Germinal center (tissue), 1 donor: ENCODE results near the gene LATS2.

Experiments used
- DNase-seq: peaks from one replicate; pipeline ENCODE4 v3.0.0; 2012; ENCODE audit warnings: mixed read lengths, low spot score

The LATS2 gene

DNA sequence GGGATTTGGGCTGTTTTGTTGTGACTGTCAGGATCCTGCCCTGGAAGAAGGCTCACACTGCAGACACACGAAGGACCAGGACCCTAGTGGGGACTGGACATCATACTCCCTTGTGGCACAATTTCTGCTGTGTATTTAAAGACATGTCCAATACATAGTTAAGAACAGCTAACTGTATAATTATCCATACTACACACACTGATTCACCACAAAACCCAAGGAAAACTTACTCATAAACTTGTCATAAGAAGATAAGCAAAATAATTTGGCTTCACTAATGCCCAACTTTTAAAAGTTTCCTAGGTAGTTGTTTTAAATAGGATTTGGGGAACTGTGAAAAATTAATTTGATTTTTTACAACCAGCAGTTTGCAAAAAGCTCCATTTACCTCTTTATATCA, 46.1 kb downstream of the LATS2 start:
- DNase-seq, result no peak

DNA sequence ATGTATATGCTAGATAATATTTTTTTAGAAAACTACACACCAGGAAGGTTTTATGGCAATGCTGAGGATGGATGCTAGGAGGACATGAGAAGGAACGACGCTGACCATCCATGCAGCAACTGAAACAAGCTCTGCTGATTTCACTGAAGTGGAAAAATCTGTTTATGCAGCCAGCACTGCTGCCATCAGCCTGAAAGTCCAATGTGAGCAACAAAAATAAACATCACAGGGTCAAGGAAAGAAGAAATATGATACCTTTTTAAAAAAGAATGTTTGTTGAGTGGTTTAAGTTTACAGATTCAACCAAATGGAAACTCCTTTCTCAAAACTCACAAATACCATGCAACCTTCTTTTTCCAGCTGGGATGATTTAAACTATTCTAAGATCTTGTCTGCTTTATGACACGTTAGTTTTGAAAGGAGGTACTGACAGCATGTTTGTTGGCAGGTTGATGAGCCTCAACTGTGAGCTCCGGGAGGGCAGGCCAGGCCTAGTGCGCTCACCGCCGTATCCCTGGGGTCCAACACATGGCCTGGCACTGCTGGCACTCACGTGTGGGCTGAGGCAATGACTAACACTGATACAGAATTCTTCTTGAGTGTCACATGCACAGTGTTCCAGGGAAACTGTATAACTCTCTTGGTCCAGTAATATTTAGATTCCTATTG, 46.8 kb downstream of the LATS2 start:
- DNase-seq, result no peak

DNA sequence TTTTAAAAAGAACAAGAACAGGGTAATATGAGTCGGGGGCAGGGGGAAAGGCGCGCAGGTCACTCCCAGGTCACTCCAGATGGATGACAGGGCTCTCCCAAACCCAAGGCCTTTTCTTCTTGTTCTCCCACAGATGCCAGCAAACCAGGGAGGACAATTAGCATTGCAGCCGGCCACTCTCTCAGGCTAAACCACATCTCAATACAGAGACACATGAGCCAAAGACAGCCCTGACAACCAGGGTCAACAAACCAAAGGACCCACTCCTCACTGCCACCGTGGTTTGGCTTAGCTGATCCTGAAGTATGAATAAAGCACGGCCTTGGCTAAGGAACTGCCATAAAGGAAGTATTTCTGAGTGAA, 47.3 kb downstream of the LATS2 start:
- DNase-seq, result no peak

DNA sequence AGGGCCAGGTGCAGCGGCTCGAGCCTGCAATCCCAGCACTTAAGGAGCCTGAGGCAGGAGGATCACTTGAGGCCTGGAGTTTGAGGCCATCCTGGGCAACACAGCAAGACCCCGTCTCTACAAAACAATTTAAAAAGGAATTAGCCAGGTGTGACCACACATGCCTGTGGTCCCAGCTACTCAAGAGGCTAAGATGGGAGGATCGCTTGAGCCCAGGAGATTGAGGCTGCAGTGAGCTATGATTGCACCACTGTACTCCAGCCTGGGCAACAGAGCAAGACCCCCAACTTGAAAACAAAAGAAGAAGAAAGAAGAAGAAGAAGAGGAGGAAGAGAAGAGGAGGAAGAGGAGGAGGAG, 47.7 kb downstream of the LATS2 start:
- no peak for DNase-seq

DNA sequence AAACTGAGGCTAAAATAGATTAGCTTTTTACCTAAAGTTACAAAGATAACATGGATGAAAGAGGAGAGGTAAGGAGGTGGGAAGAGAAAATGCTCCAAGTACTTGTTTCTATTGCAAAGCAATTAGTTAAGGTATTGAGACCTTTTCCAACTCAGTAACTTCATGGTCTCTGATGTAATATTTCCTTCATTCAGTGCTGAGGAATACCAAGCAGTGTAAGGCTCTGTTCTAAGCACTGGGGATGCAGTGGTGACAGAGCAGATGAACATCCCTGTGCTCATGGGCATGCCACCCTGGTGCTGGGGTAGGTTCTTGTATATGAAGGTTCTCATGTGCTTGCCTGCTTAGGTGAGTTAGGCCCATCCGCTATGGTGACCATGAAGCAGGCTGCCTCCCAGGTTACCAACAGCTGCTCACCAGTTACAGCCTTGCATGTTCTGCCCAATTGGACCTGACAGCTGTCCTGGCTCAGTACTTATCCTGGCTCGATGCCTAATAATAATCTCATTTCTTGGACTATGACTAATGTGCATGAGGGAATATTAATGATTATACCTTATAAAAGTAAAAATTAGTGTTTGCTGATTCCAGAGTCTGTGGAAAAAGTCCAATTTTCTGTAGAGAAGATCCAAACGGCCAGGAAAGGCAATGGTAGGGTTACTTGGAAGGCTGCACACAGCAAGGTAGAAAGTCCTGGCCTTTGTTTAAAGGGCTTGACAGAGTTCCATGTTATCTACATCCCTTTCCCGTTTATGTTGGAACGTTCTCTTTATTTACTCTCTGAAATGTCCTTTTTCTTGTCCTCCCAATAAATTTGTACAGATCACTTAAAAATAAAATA, 48.3 kb downstream of the LATS2 start:
- DNase-seq, result no peak

DNA sequence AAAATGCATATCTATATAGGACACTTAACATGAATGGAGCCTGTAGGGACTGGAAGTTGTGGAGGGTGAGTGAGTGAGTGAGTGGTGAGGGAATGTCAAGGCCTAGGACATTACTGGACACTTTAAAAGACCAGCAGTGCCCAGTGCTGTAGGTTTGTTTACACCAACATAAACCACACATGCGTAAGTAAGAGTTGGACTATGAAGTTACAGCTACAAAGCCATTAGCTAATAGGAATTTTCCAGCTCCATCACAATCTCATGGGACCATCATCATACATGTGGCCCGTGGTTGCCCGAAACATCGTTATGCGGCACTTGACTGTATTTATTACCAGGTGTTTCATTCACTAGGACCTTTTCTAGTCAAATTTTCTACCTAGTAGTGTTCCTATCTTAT, 49.2 kb downstream of the LATS2 start:
- DNase-seq, result no peak

DNA sequence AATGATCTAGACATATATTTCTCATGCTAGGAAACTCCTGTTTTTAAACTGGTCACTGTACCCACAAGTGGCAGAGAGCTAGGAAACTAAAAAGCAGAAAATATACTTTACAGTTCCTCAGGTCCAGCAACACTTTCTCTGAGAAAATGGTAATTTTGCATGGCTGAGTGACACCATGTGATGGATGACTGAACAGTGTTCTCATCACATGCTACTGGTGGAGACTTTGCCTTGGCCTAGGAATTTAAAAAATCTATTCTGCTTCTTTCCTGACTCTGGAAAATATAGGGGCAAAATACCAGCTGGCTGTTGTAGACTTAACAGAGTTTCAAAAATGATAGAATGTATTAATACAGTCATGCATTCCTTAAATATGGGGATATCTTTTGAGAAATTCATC, 50.0 kb downstream of the LATS2 start:
- no peak for DNase-seq

DNA sequence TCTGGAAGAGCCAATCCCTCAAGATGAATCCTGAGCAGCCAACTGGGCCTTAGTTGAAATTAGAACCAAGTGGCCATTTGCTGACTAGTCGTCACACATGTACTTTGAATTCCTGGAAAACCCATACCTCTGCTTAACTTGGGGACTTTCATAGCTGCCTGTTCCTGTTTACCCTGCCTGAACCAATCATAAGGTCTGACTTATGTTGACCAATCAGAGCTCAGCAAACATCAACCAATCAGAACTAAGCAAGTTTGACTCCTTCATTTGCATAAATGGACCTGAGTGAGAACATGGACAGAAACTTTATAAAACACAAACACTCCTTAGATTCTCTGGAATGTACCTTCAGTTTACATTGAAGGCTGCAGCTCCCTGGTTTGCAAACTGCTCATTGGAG, 50.8 kb downstream of the LATS2 start:
- no peak for DNase-seq

DNA sequence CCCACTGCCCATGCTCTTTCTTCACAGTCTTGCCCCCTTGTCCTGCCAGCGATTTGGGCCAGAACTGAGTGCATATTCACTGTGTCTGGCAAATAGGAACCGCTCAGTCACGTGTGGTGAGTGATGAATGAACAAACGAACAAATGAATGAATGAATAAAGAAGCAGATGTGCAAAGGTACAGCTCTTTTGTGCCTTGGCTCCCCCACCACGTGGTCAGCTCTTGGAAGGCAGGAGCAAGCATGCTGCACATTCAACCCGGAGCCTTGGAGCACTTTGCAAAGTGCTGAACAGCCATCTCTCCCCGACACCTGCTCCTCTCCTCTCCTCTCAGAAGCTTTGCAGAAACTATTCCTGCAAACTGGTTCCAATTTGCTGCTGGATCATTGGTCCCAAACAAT, 52.4 kb downstream of the LATS2 start:
- DNase-seq, result no peak

DNA sequence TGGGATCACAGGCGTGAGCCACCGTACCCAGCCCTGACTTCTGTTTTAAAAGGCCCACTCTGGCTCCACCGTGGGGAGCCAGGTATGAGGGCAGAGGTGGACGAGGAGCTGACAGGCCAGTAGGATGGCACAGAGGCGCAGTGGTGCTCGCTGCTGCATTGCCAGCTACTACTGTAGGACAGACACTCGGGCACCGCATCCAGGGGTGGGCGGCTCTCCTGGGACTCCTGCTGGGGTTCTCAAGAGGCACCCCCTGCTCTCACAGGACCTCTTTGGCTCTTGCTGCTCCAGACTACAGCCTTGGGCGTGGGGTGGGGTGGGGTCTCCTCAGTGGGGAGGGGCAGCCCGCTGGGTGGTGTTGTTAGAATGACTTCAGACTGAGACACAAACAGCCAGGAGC, 53.4 kb downstream of the LATS2 start:
- no peak for DNase-seq

DNA sequence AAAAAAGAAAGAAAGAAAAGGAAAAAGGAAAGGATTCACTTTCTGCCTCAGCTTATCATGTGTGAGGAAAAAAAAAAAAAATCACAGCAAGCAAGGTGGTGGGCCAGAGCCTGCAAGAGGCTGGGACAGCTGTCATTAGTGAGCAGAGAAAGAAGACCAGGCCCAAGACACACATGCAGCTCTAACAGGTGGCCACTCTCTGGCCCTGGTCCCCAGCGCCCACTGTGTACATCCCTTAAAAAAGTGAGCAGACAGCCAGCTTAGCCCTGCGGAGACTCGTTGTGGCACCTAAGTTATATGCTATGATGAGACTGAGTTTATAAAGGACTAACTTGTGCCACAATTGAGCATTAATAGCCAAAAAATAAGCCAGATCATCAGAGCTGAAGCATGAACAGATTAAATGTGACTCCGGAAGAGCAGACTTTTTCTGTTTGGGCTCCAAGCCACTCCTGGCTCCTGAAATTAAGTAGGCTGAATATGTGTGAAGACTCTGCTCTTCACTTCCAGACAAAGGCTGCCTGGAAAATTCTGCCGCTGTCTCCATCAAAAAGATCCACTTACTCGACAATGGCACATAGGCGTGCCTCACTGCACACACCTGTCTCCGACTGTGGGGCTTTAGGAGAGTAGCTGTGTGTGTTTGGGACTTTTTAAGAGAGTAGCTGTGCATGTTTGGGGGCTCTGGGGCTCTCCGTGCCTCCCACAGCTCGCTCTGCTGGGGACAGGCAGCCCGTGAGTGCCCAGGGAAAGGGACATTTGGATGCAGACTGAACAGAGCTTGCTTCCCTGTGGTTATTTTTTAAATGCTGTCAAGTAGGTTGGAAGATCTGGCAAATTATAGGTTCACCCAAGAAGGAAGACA, 55.0 kb downstream of the LATS2 start:
- DNase-seq, result no peak

DNA sequence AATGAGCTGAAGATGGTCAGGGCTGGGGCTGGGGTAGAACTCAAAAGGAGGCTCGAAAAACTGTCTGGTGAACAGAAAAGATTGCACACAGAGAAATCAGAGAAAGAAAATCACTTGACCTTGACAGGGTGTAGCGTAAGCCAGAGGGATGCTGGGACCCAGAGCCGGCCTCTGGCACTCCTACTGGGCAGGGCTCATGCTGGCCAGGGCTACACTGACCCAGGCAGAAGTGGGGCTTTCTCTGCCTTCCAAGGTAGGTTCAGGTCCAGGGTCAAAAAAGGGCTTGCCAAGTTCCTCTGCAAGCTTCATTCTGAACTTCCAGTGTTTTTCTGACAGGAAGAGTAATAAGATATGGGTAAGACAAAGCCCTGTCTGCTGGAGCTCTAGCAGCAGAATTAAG, 56.2 kb downstream of the LATS2 start:
- no peak for DNase-seq

DNA sequence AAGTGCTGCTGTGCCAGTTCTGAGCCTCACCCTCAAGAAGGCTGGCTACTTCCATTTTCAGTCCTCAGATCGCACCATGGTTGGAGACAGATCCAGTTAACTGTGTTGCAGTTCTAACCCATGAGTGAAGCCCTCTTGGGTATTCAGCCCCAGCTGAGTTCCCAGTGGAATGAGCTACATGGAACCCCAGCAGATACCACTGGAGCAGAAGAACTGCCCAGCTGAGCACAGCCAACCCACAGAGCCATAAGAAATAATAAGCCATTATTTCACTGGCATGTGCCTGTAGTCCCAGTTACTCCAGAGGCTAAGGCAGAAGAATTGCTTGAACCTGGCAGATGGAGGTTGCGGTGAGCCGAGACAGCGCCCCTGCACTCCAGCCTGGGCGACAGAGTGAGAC, 59.9 kb downstream of the LATS2 start:
- DNase-seq, result no peak

DNA sequence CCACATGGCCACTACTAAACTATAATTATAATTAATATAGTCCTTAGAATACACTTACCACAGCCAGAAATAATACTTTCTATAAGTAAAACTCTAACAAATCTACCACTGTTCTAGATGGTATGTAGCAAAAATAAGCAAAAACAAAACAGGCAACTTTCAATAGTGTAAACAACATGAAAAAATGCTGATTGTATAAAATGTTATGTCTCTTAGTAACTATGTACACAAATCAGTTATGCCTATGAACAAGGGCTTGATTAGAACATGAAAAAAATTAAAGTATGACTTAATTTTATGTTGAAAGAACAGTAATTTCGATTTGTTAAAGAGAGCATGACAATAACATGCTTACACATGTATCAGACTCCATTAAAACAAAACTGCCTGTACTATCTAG, 60.7 kb downstream of the LATS2 start:
- DNase-seq, result no peak

DNA sequence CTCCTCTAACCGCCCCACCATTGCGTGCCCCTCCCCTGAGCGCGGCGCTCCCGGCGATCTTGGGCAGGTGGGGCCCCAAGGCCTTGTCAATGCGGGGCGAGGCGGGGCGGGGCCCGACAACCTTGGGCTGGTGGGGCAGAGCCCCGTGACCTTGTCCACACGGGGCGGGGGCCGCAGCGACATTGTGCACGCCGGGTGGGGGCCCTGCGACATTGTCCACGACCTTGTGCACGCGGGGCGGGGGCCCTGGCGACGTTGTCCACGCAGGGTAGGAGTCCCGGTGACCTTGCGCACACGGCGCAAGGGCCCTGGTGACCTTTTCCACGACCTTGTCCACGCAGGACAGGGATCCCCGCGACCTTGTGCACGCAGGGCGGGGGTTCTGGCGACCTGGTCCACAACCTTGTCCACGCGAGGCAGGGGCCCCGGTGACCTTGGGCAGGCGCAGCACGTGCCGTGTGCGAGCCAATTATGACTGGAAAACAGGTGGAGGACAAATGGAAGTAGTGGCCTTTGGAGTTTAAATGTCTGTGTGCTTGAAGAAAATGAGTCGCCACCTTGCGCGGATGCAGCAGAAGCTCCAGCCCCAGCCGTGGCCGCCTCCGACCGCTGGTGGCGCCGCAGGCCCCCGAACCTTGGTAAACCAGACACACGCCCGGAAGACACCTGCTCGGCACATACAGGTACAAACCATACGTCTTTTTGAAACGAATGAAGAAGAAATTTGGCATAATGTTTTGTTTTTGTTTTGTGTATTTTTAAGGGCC, 62.6 kb downstream of the LATS2 start:
- DNase-seq, result no peak

DNA sequence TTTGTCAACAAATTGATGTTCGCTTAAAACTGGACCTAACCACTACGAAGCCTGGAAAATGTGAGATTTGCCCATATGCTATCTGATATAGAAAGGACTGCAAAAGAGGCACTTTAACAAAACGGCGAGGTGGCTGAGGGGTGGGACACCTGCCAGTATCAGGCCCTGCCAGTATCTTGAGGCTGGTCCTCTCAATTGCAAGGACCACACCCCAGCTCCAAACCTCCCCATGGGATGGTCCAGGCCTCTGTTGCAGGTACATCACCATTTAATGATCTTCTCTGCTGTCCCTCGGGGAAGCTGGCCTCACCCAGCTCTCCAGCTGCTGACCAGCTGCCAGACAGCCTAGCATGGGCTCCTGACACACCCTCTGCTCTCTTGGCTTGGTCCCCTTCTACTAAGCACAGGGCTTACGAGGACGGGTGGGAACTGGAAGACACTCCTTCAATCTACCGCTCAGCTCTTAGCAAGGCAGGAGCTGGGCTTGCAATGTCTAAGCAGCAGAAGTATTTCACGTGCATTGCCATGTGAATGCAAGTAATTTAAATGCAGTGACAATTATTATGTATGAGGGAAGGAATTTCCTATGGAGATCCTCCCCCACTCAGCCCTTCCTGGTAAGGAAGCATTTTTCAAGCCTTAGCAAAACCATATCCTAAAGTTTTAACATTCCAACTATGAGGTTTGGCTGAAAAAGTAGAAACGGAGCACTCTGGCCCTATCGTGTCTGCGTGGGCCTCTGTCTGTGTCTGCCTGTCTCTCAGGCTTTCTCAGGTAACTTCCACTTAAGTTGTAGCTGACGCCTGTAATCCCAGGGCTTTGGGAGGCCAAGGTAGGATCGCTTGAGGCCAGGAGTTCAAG, 63.9 kb downstream of the LATS2 start:
- DNase-seq, result no peak

DNA sequence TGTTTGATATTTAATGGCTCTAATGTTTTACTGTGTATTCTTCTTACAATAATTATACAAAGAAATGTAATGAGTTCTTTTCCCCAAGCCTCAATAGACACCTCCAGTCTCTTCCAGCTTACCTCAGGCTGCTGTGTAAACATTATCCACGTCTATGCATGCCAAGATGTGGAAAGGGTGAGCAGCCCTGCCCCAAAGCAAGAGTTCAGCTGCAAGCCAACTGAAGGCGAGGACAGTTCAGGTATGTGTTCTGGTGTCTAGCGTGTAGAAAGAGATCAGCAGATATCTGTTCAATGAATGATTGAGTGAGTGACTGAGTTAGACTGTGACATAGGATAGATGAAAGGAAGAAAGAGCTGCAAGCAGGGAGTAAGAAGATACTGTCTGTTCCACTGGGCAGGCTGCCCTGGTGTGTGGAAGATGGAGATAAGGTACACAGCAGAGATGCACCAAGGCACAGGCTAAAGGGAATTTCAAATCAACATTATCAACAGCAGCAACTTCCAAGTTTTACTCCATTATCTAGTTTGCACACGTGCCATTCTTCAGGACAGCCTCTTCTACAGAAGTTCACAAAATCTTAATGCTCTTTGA, 66.0 kb downstream of the LATS2 start:
- DNase-seq, result no peak

DNA sequence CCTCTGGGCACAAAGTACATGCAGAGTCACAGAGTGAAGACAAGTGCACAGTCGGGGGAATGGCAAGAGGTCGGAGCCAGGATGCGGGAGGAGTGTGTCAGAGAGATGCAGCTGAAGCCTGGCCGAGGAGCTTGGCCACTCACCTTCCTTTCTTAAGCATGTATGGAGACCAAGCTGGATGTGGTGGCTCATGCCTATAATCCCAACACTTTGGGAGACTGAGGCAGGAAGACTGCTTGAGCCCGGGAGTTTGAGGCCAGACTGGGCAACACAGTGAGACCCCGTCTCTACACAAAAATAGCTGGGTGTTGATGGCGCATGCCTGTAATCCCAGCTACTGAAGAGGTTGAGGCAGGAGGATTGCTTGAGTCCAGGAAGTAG, 67.0 kb downstream of the LATS2 start:
- DNase-seq, result no peak

DNA sequence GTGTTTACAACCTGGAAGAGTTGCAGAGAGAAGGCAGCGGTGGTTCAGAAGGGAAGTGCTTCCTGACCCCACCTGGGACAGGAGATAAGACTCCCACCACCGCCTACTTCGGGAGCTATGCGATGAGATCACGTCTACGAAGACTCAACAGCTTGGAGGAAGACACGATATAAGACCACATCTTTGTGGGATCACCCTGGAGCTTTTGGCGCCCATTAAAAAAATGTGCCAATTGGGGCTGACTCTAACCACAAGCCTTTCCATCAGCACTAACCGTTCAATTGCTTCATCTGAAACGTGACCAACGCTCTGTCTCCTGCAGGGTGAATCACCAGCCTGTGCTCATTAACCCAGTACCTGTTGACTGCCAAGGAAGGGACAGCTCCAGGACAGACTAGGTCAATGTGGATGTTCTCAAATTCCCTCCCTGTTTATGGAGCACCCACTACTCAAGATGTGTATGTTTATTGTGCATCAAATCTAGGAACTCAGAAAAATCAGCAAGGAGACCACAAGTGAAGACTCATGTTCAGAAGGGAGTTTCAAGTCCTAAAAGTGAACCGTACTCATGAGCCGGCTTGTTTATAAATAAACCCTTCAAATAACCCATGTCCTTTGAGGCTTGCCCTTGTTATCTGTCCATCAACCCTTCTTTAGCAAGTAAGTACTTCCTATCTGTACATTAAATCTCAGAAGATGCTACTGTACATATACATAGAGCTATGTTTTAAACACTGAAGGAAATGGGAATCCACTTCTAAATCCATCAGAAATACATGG, 67.5 kb downstream of the LATS2 start:
- no peak for DNase-seq

DNA sequence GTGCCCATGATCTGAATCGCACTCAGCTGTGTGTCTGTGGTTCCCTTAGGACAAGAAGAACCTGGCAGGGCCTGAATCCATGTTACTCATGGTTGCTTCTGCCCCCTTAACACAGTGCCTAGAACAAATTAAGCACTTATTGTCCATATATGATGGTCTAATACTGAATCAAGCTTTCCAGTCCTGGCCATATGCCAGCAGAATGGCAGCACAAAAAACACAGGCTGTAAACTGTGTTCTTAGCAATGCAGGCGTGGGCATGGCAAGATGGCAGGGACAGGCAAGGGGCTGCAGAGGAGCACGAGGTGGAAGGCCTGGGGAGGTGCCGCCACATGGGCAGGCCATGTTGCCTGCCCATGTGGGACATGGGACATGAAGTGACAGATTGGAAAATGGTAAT, 68.2 kb downstream of the LATS2 start:
- no peak for DNase-seq
